ENCODE data around the gene HM13. TPM values are rescaled to one million over a fixed set of nuclear protein-coding genes. Genes with fewer than 3 reads are reported as not detected.

The HM13 gene
- total RNA-seq, 2 donors from 2014 or later, result 71.6 to 76.7 TPM

DNA sequence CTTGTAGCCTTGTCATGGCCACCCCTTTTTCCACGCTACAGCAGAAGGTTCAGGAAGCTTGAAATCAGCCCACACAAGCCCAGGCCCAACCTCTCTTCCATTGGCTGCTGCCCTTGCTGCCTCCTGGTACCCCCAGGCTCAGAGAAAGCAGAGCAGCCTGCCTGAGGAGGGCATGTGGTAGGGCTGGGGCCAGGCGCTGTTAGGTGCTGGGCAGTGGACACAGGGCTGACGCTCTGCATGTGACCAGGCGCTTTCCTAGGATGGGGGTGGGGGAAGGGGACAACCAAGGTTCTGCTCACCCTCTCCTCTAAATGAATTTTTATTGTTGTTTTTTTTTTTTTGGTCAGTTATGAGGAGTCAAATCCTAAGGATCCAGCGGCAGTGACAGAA, 54.5 kb downstream of the HM13 start:
- Histone ChIP-seq H3K27ac (peak overlapping the region; percentile 89 to 96), H3K9me3 (no peaks in the 10 kb centered on the region), H3K36me3 (peaks cover 8% of the 10 kb centered on the region), H3K4me3 (no peak overlapping the region), H3K27me3 (replicated peaks; ENCODE audit: insufficient read depth) (no peaks in the 10 kb centered on the region), H3K4me1 (ENCODE audit: control insufficient read depth in 1 of 2, low read depth in 2 of 2) (peaks cover 10 to 41% of the 10 kb centered on the region in 2 donors)
- TF ChIP-seq, protein P1, sequence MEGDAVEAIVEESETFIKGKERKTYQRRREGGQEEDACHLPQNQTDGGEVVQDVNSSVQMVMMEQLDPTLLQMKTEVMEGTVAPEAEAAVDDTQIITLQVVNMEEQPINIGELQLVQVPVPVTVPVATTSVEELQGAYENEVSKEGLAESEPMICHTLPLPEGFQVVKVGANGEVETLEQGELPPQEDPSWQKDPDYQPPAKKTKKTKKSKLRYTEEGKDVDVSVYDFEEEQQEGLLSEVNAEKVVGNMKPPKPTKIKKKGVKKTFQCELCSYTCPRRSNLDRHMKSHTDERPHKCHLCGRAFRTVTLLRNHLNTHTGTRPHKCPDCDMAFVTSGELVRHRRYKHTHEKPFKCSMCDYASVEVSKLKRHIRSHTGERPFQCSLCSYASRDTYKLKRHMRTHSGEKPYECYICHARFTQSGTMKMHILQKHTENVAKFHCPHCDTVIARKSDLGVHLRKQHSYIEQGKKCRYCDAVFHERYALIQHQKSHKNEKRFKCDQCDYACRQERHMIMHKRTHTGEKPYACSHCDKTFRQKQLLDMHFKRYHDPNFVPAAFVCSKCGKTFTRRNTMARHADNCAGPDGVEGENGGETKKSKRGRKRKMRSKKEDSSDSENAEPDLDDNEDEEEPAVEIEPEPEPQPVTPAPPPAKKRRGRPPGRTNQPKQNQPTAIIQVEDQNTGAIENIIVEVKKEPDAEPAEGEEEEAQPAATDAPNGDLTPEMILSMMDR (IDR thresholded peaks at IDR 0.05), result no peak
- DNase-seq (ENCODE audit: low spot score) (no peak), ATAC-seq (ENCODE audit: insufficient number of reproducible peaks, low FRiP score, low read depth) (no peak)

DNA sequence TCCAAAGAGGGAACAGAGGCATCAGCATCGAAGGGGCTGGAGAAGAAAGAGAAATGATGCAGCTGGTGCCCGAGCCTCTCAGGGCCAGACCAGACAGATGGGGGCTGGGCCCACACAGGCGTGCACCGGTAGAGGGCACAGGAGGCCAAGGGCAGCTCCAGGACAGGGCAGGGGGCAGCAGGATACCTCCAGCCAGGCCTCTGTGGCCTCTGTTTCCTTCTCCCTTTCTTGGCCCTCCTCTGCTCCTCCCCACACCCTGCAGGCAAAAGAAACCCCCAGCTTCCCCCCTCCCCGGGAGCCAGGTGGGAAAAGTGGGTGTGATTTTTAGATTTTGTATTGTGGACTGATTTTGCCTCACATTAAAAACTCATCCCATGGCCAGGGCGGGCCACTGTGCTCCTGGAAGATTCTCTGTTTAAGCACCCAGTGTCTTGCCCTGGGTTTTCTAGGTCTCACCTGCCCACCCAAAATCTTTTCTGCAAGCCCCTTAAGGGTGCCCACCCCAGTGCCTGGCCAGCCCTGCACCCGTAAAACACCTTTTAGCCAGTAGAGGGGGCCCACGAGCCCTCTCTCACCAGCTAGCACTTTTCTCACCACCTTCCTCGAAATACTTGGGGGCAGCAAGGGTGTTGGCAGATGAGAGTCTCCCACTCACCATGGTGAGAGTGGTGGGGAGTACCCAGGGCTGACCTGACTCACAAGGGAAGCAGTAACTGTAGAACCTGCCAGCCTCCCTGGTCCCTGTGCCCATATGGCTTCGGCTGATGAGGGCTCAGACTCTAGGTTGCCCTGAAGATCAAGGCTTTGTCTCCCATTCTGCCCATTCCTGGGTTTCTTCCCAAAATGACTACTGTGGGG, 55.1 kb downstream of the HM13 start:
- peaks cover 3% of the 10 kb centered on the region for H3K36me3 ChIP-seq
- DNase-seq (ENCODE audit: low spot score) (no peak), ATAC-seq (ENCODE audit: insufficient number of reproducible peaks, low FRiP score, low read depth) (no peak)
- no peaks in the 10 kb centered on the region for H3K9me3 ChIP-seq
- peaks cover 13 to 46% of the 10 kb centered on the region in 2 donors for H3K4me1 ChIP-seq (ENCODE audit: control insufficient read depth in 1 of 2, low read depth in 2 of 2)
- H3K27ac ChIP-seq, result peak overlapping the region; percentile 89 to 96
- TF ChIP-seq, protein P1 (IDR thresholded peaks at IDR 0.05), result peak; percentile 85
- H3K4me3 ChIP-seq, result no peak overlapping the region
- H3K27me3 ChIP-seq (replicated peaks; ENCODE audit: insufficient read depth), result no peaks in the 10 kb centered on the region

DNA sequence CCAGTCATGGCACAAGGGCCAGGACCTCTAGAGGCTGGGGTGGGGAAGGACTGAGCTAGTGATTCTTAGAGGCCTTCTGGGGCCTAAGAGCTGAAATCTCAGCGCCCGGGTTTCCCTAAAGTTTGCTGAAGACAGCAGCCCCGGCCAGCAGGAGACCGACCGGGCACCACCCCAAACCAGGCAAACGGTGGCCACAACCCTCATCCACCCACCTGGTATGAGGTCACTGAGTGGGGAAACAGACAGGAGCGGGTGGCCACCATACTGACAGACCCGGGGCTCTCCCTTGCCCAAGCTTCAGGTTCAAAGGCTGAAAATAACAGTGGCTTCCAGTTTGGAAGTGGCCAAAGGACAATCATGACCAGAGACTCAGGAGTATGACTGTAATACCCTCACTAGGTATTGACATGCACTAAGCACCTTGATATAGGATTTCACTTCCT, 55.8 kb downstream of the HM13 start:
- H3K9me3 ChIP-seq, result no peaks in the 10 kb centered on the region
- H3K36me3 ChIP-seq, result peaks cover 3% of the 10 kb centered on the region
- H3K4me3 ChIP-seq, result no peak overlapping the region
- TF ChIP-seq, protein P1 (IDR thresholded peaks at IDR 0.05), result no peak
- H3K27me3 ChIP-seq (replicated peaks; ENCODE audit: insufficient read depth), result no peaks in the 10 kb centered on the region
- peaks cover 13 to 46% of the 10 kb centered on the region in 2 donors for H3K4me1 ChIP-seq (ENCODE audit: control insufficient read depth in 1 of 2, low read depth in 2 of 2)
- ATAC-seq (ENCODE audit: insufficient number of reproducible peaks, low FRiP score, low read depth) (no peak), DNase-seq (ENCODE audit: low spot score) (no peak)
- peak overlapping the region; percentile 89 to 96 for H3K27ac ChIP-seq

DNA sequence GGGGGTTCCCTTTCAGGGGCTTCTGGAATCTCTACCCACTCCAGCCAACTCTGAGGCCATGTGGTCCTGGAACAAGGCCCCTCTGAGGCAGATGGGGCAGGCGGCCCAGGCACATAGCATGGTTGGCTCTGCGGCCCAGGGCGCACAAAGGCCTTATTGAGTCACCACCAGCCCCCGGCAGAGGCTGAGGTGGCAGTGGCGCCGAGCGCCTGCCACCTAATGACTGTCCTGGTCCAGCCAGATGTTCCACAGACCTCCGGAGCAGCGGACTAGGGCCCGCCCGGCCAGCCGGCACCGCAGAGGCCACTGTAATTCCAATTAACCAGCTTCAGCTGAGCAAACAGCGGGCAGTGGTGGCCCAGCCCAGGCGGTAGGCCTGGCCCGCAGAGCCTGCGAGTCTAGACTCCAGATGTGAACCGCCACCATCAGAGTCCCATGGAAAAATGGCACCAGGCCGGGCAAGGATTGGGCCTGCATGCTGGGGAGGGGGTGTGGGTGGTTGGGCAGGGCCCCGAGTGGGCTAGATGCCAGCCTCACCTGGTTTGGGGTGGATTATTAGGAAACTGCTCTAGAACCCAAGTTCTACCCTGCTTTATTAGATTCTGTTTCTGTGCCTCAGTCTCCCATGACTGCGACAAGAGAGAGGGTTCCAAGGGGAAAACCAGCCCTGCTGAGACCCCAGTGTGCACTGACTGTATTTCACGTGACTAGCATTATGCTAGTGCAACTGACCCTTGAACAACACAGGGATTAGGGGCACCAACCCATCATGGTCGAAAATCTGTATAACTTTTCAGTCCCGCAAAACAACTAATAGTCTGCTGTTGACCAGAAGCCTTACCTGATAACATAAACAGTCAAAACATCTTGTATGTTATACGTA, 56.7 kb downstream of the HM13 start:
- ATAC-seq (ENCODE audit: insufficient number of reproducible peaks, low FRiP score, low read depth) (no peak), DNase-seq (ENCODE audit: low spot score) (no peak)
- Histone ChIP-seq H3K4me1 (ENCODE audit: control insufficient read depth in 1 of 2, low read depth in 2 of 2) (peaks cover 13 to 46% of the 10 kb centered on the region in 2 donors), H3K27ac (peak overlapping the region; percentile 89 to 96), H3K27me3 (replicated peaks; ENCODE audit: insufficient read depth) (no peaks in the 10 kb centered on the region), H3K9me3 (no peaks in the 10 kb centered on the region), H3K4me3 (no peak overlapping the region), H3K36me3 (peaks cover 3% of the 10 kb centered on the region)
- TF ChIP-seq, protein P1 (IDR thresholded peaks at IDR 0.05), result no peak

Measured in thoracic aorta (tissue), 2 donors.